ENCODE data around the gene SNAPC4. TPM values are rescaled to one million over a fixed set of nuclear protein-coding genes. Genes with fewer than 3 reads are reported as not detected.
"Not testable (repeated sequence)": the region's sequence is repeated elsewhere in the genome, so short reads cannot be mapped to it uniquely, and the experiment has no call there.

Gene SNAPC4
- total RNA-seq, 1 experiment from 2014 or later: 6.3 TPM

- H3K36me3 ChIP-seq: peaks cover 73% of the 10 kb centered on the region
- DNase-seq (ENCODE audit: low read depth in 1 of 2, low spot score in 2 of 2): not testable (repeated sequence)
These were observed 25.4 kb upstream of the SNAPC4 start for GRCh38 chr9:136425367-136425766.

GRCh38 chr9:136424750-136425362 lies 24.9 kb upstream of the SNAPC4 start:
- no peak overlapping the region for H3K27ac ChIP-seq
- no peaks in the 10 kb centered on the region for H3K9me3 ChIP-seq (replicated peaks)
- no peaks in the 10 kb centered on the region for H3K27me3 ChIP-seq (replicated peaks)
- H3K36me3 ChIP-seq: peaks cover 71% of the 10 kb centered on the region
- no peak overlapping the region for H3K4me3 ChIP-seq
- H3K4me1 ChIP-seq (replicated peaks): no peaks in the 10 kb centered on the region
- no peak for DNase-seq (ENCODE audit: low read depth in 1 of 2, low spot score in 2 of 2)

More at GRCh38 chr9:136425367-136425766, 25.4 kb upstream of the SNAPC4 start:
- not testable (repeated sequence) for H3K4me3 ChIP-seq; H3K9me3 ChIP-seq (replicated peaks); H3K4me1 ChIP-seq (replicated peaks); H3K27ac ChIP-seq; H3K27me3 ChIP-seq (replicated peaks)

DNA sequence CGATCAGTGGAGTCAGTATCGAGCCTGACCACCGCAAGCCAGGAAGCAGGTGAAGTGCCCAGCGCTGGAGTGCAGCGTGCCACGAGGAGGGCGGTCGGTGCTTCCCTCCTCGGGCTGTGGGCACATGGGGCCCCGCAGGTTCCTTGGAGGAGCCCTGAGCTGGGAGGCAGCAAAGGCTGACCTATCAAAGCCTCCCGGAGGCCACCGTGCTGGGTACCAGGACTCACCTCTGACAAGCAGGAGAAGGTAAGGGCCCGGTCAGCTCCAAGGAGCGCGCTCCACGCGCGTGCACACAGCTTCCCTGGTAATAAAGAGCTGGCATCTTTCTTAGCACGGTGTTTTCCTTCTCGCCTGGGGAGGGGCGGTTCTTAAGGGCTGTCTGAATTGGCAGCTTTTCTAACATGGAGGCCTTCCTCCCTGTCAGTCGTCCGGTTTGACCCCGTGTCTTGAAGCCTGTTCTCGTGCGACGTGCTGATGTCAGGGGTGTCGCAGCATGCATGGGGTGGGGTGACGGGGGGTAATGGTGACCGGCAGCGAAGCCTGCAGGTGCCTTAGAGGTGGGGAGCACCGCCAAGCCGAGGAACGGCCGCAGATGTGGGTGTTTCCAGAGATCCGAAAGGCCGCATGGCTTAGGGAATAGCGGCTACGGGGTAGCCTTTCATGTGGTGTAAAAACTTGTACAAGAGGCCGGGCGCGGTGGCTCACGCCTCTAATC lies 23.6 kb upstream of the SNAPC4 start:
- no peak for DNase-seq (ENCODE audit: low read depth in 1 of 2, low spot score in 2 of 2)
- Histone ChIP-seq H3K9me3 (replicated peaks) (no peaks in the 10 kb centered on the region), H3K4me3 (no peak overlapping the region), H3K4me1 (replicated peaks) (no peaks in the 10 kb centered on the region), H3K27me3 (replicated peaks) (no peaks in the 10 kb centered on the region), H3K27ac (no peak overlapping the region), H3K36me3 (peaks cover 71% of the 10 kb centered on the region)

GRCh38 chr9:136422876-136423275 lies 22.9 kb upstream of the SNAPC4 start:
- peaks cover 71% of the 10 kb centered on the region for H3K36me3 ChIP-seq
- H3K27me3 ChIP-seq (replicated peaks): no peaks in the 10 kb centered on the region
- no peak overlapping the region for H3K27ac ChIP-seq
- no peak overlapping the region for H3K4me3 ChIP-seq
- no peaks in the 10 kb centered on the region for H3K9me3 ChIP-seq (replicated peaks)
- H3K4me1 ChIP-seq (replicated peaks): no peaks in the 10 kb centered on the region
- no peak for DNase-seq (ENCODE audit: low read depth in 1 of 2, low spot score in 2 of 2)

DNA sequence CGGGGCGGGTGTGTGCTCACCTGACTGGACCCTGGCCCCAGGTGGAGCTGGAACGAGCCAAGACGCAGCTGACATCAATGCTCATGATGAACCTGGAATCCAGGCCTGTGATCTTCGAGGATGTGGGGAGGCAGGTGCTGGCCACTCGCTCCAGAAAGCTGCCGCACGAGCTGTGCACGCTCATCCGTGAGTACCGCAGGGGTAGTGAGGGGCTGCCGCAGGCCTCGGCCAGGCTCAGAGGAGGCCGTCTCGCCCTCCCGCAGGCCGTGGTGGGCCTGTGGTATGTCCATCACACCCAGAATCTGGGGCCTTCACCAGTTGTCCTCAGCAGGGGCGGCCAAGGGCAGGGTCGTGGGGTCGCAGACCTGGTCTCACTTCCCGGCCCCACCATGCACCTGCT lies 21.8 kb upstream of the SNAPC4 start:
- H3K27ac ChIP-seq: no peak overlapping the region
- DNase-seq (ENCODE audit: low read depth in 1 of 2, low spot score in 2 of 2): no peak
- H3K9me3 ChIP-seq (replicated peaks): no peaks in the 10 kb centered on the region
- H3K27me3 ChIP-seq (replicated peaks): no peaks in the 10 kb centered on the region
- H3K4me1 ChIP-seq (replicated peaks): no peaks in the 10 kb centered on the region
- no peak overlapping the region for H3K4me3 ChIP-seq
- H3K36me3 ChIP-seq: peaks cover 80% of the 10 kb centered on the region

DNA sequence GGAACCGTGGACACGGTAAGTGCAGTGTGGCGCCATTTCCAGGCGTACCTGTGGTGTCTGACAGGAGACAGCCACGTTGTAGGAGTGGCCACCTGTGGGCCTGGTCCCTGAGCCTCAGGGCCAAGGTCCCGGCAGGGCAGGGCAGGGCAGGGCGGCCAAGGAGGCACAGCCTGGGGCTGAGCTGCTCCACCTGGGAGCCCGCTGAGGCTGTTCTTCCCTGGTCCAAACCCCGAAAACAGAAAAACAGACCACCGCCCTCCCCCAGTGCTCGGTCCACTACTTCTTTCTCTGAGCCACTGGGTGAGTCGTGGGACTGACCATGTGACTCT lies 19.1 kb upstream of the SNAPC4 start:
- Histone ChIP-seq H3K4me1 (replicated peaks) (no peaks in the 10 kb centered on the region), H3K4me3 (no peak overlapping the region), H3K36me3 (peaks cover 94% of the 10 kb centered on the region), H3K9me3 (replicated peaks) (no peaks in the 10 kb centered on the region), H3K27ac (no peak overlapping the region), H3K27me3 (replicated peaks) (no peaks in the 10 kb centered on the region)
- DNase-seq (ENCODE audit: low read depth in 1 of 2, low spot score in 2 of 2): no peak

- Histone ChIP-seq H3K27ac (no peak overlapping the region), H3K4me1 (replicated peaks) (no peaks in the 10 kb centered on the region), H3K9me3 (replicated peaks) (no peaks in the 10 kb centered on the region), H3K36me3 (peaks cover 94% of the 10 kb centered on the region), H3K27me3 (replicated peaks) (no peaks in the 10 kb centered on the region), H3K4me3 (no peak overlapping the region)
- no peak for DNase-seq (ENCODE audit: low read depth in 1 of 2, low spot score in 2 of 2)
These were observed 18.5 kb upstream of the SNAPC4 start for GRCh38 chr9:136418182-136419091.

- DNase-seq (ENCODE audit: low read depth in 1 of 2, low spot score in 2 of 2): no peak
- H3K4me1 ChIP-seq (replicated peaks): 0 out of 2 replicates have a peak, but pooled peaks cover 2% of the 10 kb centered on the region
- no peaks in the 10 kb centered on the region for H3K9me3 ChIP-seq (replicated peaks)
- no peak overlapping the region for H3K4me3 ChIP-seq
- H3K27ac ChIP-seq: no peak overlapping the region
- peaks cover 93% of the 10 kb centered on the region for H3K36me3 ChIP-seq
- H3K27me3 ChIP-seq (replicated peaks): no peaks in the 10 kb centered on the region
These were observed 16.9 kb upstream of the SNAPC4 start for GRCh38 chr9:136416914-136417313.

DNA sequence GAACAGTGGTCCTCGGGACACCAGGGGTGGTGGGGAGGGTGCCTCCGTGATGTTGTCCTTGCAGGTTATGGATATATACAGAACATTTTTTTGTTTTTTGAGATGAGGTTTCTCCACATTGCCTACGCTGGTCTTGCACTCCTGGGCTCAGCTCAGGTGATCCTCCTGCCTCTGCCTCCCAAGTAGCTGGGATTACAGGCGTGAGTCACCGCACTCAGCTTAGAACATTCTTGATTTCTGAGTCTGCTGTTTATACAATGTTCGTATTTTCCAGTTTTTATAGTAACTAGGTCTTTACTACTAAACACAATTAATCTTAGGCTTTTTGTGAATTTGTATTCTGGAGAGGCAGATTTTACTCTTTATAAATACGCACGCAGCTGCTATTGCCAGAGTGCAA lies 16.5 kb upstream of the SNAPC4 start:
- Histone ChIP-seq H3K4me3 (no peak overlapping the region), H3K36me3 (peaks cover 91% of the 10 kb centered on the region), H3K27me3 (replicated peaks) (no peaks in the 10 kb centered on the region), H3K4me1 (replicated peaks) (peaks cover 7% of the 10 kb centered on the region; the same call in 1 of the 2 replicates), H3K27ac (no peak overlapping the region), H3K9me3 (replicated peaks) (no peaks in the 10 kb centered on the region)
- DNase-seq (ENCODE audit: low read depth in 1 of 2, low spot score in 2 of 2): no peak

DNA sequence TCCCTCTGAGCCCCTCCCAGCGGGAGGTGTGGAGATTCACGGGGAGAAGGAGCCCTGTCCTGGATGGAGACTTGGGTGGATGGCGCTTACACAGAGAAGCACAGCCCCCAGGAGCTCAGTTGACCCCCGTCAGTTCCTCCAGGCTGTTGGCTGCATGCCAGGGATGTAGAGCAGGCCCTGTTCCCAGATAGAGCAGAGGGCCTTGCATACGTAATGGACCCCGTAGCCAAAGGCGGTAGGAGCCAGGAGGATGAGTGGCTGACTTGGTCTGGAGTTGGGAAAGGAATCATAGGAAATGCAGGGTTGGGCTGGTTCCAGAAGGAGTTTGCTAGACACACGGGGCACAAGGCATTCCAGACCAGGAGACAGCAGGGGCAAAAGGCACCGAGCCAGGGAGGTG lies 13.0 kb upstream of the SNAPC4 start:
- DNase-seq (ENCODE audit: low read depth in 1 of 2, low spot score in 2 of 2): no peak
- H3K27ac ChIP-seq: no peak overlapping the region
- H3K36me3 ChIP-seq: peaks cover 75% of the 10 kb centered on the region
- H3K4me3 ChIP-seq: no peak overlapping the region
- no peaks in the 10 kb centered on the region for H3K9me3 ChIP-seq (replicated peaks)
- H3K4me1 ChIP-seq (replicated peaks): peaks cover 24% of the 10 kb centered on the region
- no peaks in the 10 kb centered on the region for H3K27me3 ChIP-seq (replicated peaks)

DNA sequence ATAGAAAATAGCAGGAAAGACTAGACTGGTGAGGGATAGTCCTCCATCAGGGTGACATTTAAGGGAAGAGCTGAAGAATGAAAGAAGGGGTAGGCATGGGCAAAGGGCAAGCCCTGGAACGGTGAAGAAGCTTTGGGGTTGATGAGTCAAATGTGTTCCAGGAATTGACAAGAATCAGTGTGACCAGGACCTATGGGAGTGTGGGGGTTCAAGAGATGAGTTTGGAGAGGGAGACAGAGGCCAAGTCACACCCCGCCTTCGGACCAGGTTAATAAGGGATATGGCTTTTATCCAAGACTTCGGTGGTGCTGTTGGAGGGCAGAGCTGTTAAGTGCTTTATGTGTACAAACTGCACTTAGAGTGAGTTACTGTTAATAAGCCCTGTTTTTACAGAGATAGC lies 11.4 kb upstream of the SNAPC4 start:
- no peaks in the 10 kb centered on the region for H3K9me3 ChIP-seq (replicated peaks)
- no peak for DNase-seq (ENCODE audit: low read depth in 1 of 2, low spot score in 2 of 2)
- H3K4me3 ChIP-seq: peak overlapping the region; percentile 99
- H3K36me3 ChIP-seq: peaks cover 70% of the 10 kb centered on the region
- H3K4me1 ChIP-seq (replicated peaks): peaks cover 24% of the 10 kb centered on the region
- H3K27me3 ChIP-seq (replicated peaks): no peaks in the 10 kb centered on the region
- no peak overlapping the region for H3K27ac ChIP-seq

DNA sequence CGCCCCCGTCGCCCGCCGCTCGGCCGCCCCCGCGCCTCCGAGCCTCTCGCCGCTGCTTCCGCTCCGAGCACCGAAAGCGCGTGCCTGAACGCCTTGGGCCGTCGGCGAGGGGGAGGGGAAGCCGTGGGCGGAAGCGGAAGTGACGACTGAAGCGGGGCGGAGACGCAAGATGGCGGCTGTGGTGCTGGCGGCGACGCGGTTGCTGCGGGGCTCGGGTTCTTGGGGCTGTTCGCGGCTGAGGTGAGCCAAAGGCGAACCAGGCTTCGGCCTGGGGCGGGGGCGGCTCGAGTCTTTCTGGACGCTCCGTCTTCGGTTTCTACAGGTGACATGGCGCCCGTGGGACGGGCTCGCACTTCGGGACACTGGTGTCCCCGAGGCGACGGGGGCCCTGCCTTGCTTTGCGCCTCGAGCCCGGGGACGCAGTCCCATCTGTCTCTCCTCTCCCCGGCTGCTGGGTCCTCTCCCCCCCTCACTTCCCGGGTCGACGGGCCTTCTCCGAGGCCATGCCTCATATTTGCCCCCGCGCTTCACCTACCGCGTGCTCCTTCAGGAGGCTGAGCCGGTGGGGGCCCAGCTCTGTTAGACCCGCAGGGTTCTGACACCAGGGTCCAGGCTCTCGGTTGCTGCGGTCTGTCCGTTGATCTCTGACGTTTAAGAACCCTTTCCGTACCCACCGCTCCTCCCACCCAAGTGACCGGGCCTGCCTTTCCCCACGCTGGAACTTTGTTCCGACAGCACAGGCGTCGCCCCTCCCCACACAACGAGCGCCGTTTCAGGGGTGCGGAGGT lies 10.7 kb upstream of the SNAPC4 start, which contains the start of the genes ENTR1 and PMPCA:
Gene ENTR1 (minus strand): TSS at position 115 of the 788 bp plus-strand sequence. CDS start 217 bp downstream, outside the sequence.
Gene PMPCA (plus strand): TSS at position 159 of the 788 bp plus-strand sequence. CDS start 11 bp downstream, at position 170.
- Histone ChIP-seq H3K4me3 (peak within 1 kb of the TSS; percentile 99), H3K36me3 (peaks cover 69% of the 10 kb centered on the region), H3K27ac (peak within 1 kb of the TSS; percentile 75), H3K4me1 (replicated peaks) (peaks cover 24% of the 10 kb centered on the region), H3K9me3 (replicated peaks) (no peaks in the 10 kb centered on the region), H3K27me3 (replicated peaks) (no peaks in the 10 kb centered on the region)
- DNase-seq (ENCODE audit: low read depth in 1 of 2, low spot score in 2 of 2): peak; percentile 80 to 89
